ENCODE results near the gene ADGRG1.
"Not testable (repeated sequence)": the region's sequence is repeated elsewhere in the genome, so short reads cannot be mapped to it uniquely, and the experiment has no call there.

The ADGRG1 gene

GRCh38 chr16:57628008-57628781 is at the start of gene ADGRG1:
TSS of gene ADGRG1 (plus strand) at chr16:57628630. CDS start at chr16:57650288, 21,658 bp downstream.
- DNase-seq, result peak; percentile 95

- no peak for DNase-seq
These were observed 49.1 kb upstream of the ADGRG1 start for GRCh38 chr16:57579361-57579665.

GRCh38 chr16:57585051-57585687 is 43.3 kb upstream of the ADGRG1 start:
- DNase-seq, result no peak

GRCh38 chr16:57588831-57589230 is 39.6 kb upstream of the ADGRG1 start:
- DNase-seq, result no peak

GRCh38 chr16:57589374-57589773 is 39.1 kb upstream of the ADGRG1 start:
- no peak for DNase-seq

- peak; percentile 59 for DNase-seq
These were observed 37.8 kb upstream of the ADGRG1 start for GRCh38 chr16:57590654-57591085.

- peak; percentile 72 for DNase-seq
These were observed 37.2 kb upstream of the ADGRG1 start for GRCh38 chr16:57591086-57591869.

GRCh38 chr16:57591870-57592485 is 36.5 kb upstream of the ADGRG1 start:
- no peak for DNase-seq

- no peak for DNase-seq
These were observed 35.8 kb upstream of the ADGRG1 start for GRCh38 chr16:57592591-57593003.

GRCh38 chr16:57593021-57593420 is 35.4 kb upstream of the ADGRG1 start:
- DNase-seq, result no peak

- no peak for DNase-seq
These were observed 34.4 kb upstream of the ADGRG1 start for GRCh38 chr16:57593990-57594389.

- DNase-seq, result no peak
These were observed 33.8 kb upstream of the ADGRG1 start for GRCh38 chr16:57594531-57595031.

GRCh38 chr16:57596234-57596633 is 32.2 kb upstream of the ADGRG1 start:
- DNase-seq, result not testable (repeated sequence)

GRCh38 chr16:57598437-57598836 is 30.0 kb upstream of the ADGRG1 start:
- DNase-seq, result no peak

- peak; percentile 24 for DNase-seq
These were observed 28.2 kb upstream of the ADGRG1 start for GRCh38 chr16:57600048-57600835.

- no peak for DNase-seq
These were observed 27.4 kb upstream of the ADGRG1 start for GRCh38 chr16:57600952-57601580.

- no peak for DNase-seq
These were observed 26.5 kb upstream of the ADGRG1 start for GRCh38 chr16:57601801-57602478.

GRCh38 chr16:57603115-57604024 is 25.1 kb upstream of the ADGRG1 start:
- no peak for DNase-seq

- no peak for DNase-seq
These were observed 24.3 kb upstream of the ADGRG1 start for GRCh38 chr16:57604177-57604576.
